Neutrophil (primary cell): Measurements from ENCODE around the gene CYB561D1.
A peak's percentile ranks its signal among the peaks of the same experiment; 100 is the strongest.

ENCODE experiments used
- H3K27ac ChIP-seq: fragments of 200-600 bp; sonication (generic); 2 replicates; pipeline ENCODE4 v1.5.1; 2016; ENCODE audit warnings: mild to moderate bottlenecking, moderate library complexity
- H3K27me3 ChIP-seq: fragments of 200-600 bp; sonication (generic); 2 replicates; pipeline ENCODE4 v1.6.0; 2016; ENCODE audit warnings: mild to moderate bottlenecking
- H3K36me3 ChIP-seq: fragments of 200-600 bp; sonication (generic); 2 replicates; pipeline ENCODE4 v1.5.1; 2017
- H3K4me1 ChIP-seq, 2 experiments: fragments of 200-600 bp in 1 of 2; sonication (generic) in 1 of 2; 1 replicate in 1 of 2; 2 replicates in 1 of 2; pipeline versions ENCODE4 v1.5.1 to v1.6.1; 2013 to 2016; ENCODE audit warnings: low read depth in 1 of 2, low read length in 1 of 2, mild to moderate bottlenecking in 1 of 2, moderate library complexity in 1 of 2; ENCODE audit not compliant: control insufficient read depth in 1 of 2, insufficient read depth in 1 of 2
- H3K4me3 ChIP-seq, 2 experiments: fragments of 200-600 bp in 1 of 2; sonication (generic) in 1 of 2; 1 replicate in 1 of 2; 2 replicates in 1 of 2; pipeline ENCODE4 v1.5.1; 2013 to 2016; ENCODE audit warnings: low read depth in 1 of 2, low read length in 1 of 2, mild to moderate bottlenecking in 1 of 2, moderate library complexity in 1 of 2
- H3K9me3 ChIP-seq: fragments of 200-600 bp; sonication (generic); 2 replicates; pipeline ENCODE4 v1.5.1; 2016
- CTCF ChIP-seq: fragments of 200-600 bp; sonication (generic); IDR thresholded peaks from 2 replicates; pipeline ENCODE4 v1.5.1; 2016; ENCODE audit warnings: antibody characterized with exemption

Gene CYB561D1

GRCh38 chr1:109498161-109498801 lies 4.4 kb downstream of the CYB561D1 start:
- peaks cover 27 to 32% of the 10 kb centered on the region in 2 experiments for H3K4me1 ChIP-seq
- no peak overlapping the region for H3K4me3 ChIP-seq
- no peak for TF ChIP-seq CTCF
- H3K27ac ChIP-seq: no peak overlapping the region
- H3K27me3 ChIP-seq: no peaks in the 10 kb centered on the region
- peaks cover 71% of the 10 kb centered on the region for H3K36me3 ChIP-seq
- H3K9me3 ChIP-seq: no peaks in the 10 kb centered on the region

GRCh38 chr1:109499081-109499480 lies 5.2 kb downstream of the CYB561D1 start:
- H3K27me3 ChIP-seq: no peaks in the 10 kb centered on the region
- peaks cover 22 to 25% of the 10 kb centered on the region in 2 experiments for H3K4me1 ChIP-seq
- no peaks in the 10 kb centered on the region for H3K9me3 ChIP-seq
- TF ChIP-seq CTCF: no peak
- H3K27ac ChIP-seq: no peak overlapping the region
- no peak overlapping the region for H3K4me3 ChIP-seq
- peaks cover 71% of the 10 kb centered on the region for H3K36me3 ChIP-seq

- TF ChIP-seq CTCF: no peak
- Histone ChIP-seq H3K27ac (no peak overlapping the region), H3K4me3 (no peak overlapping the region), H3K9me3 (no peaks in the 10 kb centered on the region), H3K36me3 (peaks cover 71% of the 10 kb centered on the region), H3K27me3 (no peaks in the 10 kb centered on the region), H3K4me1 (peaks cover 16 to 20% of the 10 kb centered on the region in 2 experiments)
Observed at GRCh38 chr1:109499661-109500536, 6.0 kb downstream of the CYB561D1 start.

- H3K4me1 ChIP-seq: peaks cover 8 to 11% of the 10 kb centered on the region in 2 experiments
- H3K36me3 ChIP-seq: peaks cover 63% of the 10 kb centered on the region
- H3K27ac ChIP-seq: peak overlapping the region; percentile 13
- H3K9me3 ChIP-seq: no peaks in the 10 kb centered on the region
- no peaks in the 10 kb centered on the region for H3K27me3 ChIP-seq
- H3K4me3 ChIP-seq: no peak overlapping the region
- no peak for TF ChIP-seq CTCF
Observed at GRCh38 chr1:109500941-109501381, 7.1 kb downstream of the CYB561D1 start.

GRCh38 chr1:109501644-109502363 lies 7.9 kb downstream of the CYB561D1 start:
- Histone ChIP-seq H3K27ac (no peak overlapping the region), H3K36me3 (peaks cover 54% of the 10 kb centered on the region), H3K27me3 (no peaks in the 10 kb centered on the region), H3K4me1 (peaks cover 8 to 11% of the 10 kb centered on the region in 2 experiments), H3K9me3 (no peaks in the 10 kb centered on the region), H3K4me3 (no peak overlapping the region)
- TF ChIP-seq CTCF: no peak
